HEK293 (cell line): ENCODE data around the gene HNRNPL.

Experiments
- CTCF ChIA-PET: fragments of 350-600 bp; formaldehyde crosslinking; extraction: SDS; loops from one replicate; lab custom pipeline; 2021; ENCODE audit warnings: antibody characterized with exemption; lab: Yijun Ruan, JAX
- POLR2A ChIA-PET: fragments of 300-600 bp; formaldehyde crosslinking; extraction: SDS; loops from one replicate; lab custom pipeline; 2020; ENCODE audit warnings: antibody characterized with exemption, inconsistent platforms; lab: Yijun Ruan, JAX
- H3K27ac ChIP-seq: fragments of 200-500 bp; sonication (Bioruptor generic); 2 replicates; pipeline ENCODE4 v1.5.1; 2014; ENCODE audit warnings: low read depth, low read length, control low read depth, inconsistent platforms; ENCODE audit errors: extremely low read depth
- H3K36me3 ChIP-seq, 2 experiments: fragments of 200-500 bp in 1 of 2; sonication (Bioruptor generic) in 1 of 2; 1 replicate in 1 of 2; 2 replicates in 1 of 2; pipeline ENCODE4 v1.5.1; 2014 to 2017; ENCODE audit warnings: inconsistent platforms in 2 of 2, low read length in 2 of 2; ENCODE audit not compliant: control insufficient read depth in 2 of 2, insufficient read depth in 1 of 2
- H3K4me1 ChIP-seq: fragments of 200-500 bp; sonication (Bioruptor generic); 2 replicates; pipeline ENCODE4 v1.5.1; 2014; ENCODE audit warnings: mild to moderate bottlenecking, low read length, inconsistent platforms; ENCODE audit not compliant: control insufficient read depth, insufficient read depth
- H3K4me3 ChIP-seq: 2 replicates; pipeline ENCODE4 v1.5.1; 2011; ENCODE audit warnings: low read depth, mild to moderate bottlenecking, control low read depth, low read length, moderate library complexity
- H3K9me3 ChIP-seq: fragments of 200-500 bp; sonication (Bioruptor generic); 2 replicates; pipeline ENCODE4 v1.5.1; 2014; ENCODE audit warnings: low read depth, low read length, inconsistent platforms; ENCODE audit not compliant: control insufficient read depth, insufficient read depth
- EGR2 ChIP-seq: fragments of 450-650 bp; formaldehyde crosslinking; IDR thresholded peaks from 2 replicates; pipeline ENCODE4 v1.5.1; 2016; ENCODE audit warnings: low read depth, missing biosample characterization, missing genetic modification characterization
- GLIS1 ChIP-seq: fragments of 450-650 bp; formaldehyde crosslinking; IDR thresholded peaks from 2 replicates; pipeline ENCODE4 v1.5.1; 2016; ENCODE audit warnings: missing biosample characterization, missing genetic modification characterization
- HOXA7 ChIP-seq: sonication (generic); formaldehyde crosslinking; IDR thresholded peaks from 2 replicates; pipeline ENCODE4 v1.8.1; 2022; ENCODE audit warnings: missing genetic modification reagents, borderline replicate concordance
- ZBTB8A ChIP-seq: fragments of 450-650 bp; formaldehyde crosslinking; IDR thresholded peaks from 2 replicates; pipeline ENCODE4 v1.5.1; 2016; ENCODE audit warnings: missing biosample characterization, missing genetic modification characterization
- ZFHX2 ChIP-seq: fragments of 450-650 bp; formaldehyde crosslinking; conservative IDR thresholded peaks from 2 replicates; pipeline ENCODE4 v1.5.1; 2016; ENCODE audit warnings: missing biosample characterization, missing genetic modification characterization
- ZFP41 ChIP-seq: fragments of 450-650 bp; formaldehyde crosslinking; IDR thresholded peaks from 2 replicates; pipeline ENCODE4 v1.5.1; 2016; ENCODE audit warnings: missing biosample characterization, missing genetic modification characterization, borderline replicate concordance
- ZFP69B ChIP-seq: fragments of 450-650 bp; formaldehyde crosslinking; IDR thresholded peaks from 2 replicates; pipeline ENCODE4 v1.5.1; 2016; ENCODE audit warnings: missing biosample characterization, missing genetic modification characterization
- ZIC2 ChIP-seq: fragments of 450-650 bp; formaldehyde crosslinking; IDR thresholded peaks from 2 replicates; pipeline ENCODE4 v1.5.1; 2016; ENCODE audit warnings: missing biosample characterization, missing genetic modification characterization
- ZNF169 ChIP-seq: fragments of 450-650 bp; formaldehyde crosslinking; IDR thresholded peaks from 2 replicates; pipeline ENCODE4 v1.5.1; 2016; ENCODE audit warnings: missing biosample characterization, missing genetic modification characterization
- ZNF221 ChIP-seq: fragments of 450-650 bp; formaldehyde crosslinking; IDR thresholded peaks from 2 replicates; pipeline ENCODE4 v1.5.1; 2017; ENCODE audit warnings: missing biosample characterization, missing genetic modification characterization, borderline replicate concordance
- ZNF335 ChIP-seq: fragments of 450-650 bp; formaldehyde crosslinking; conservative IDR thresholded peaks from 2 replicates; pipeline ENCODE4 v1.5.1; 2016; ENCODE audit warnings: missing biosample characterization, missing genetic modification characterization
- ZNF341 ChIP-seq: fragments of 450-650 bp; formaldehyde crosslinking; IDR thresholded peaks from 2 replicates; pipeline ENCODE4; 2016; ENCODE audit warnings: low read depth, missing biosample characterization, missing genetic modification characterization
- ZNF544 ChIP-seq: fragments of 450-650 bp; formaldehyde crosslinking; IDR thresholded peaks from 2 replicates; pipeline ENCODE4 v1.5.0; 2017; ENCODE audit warnings: missing biosample characterization, missing genetic modification characterization
- ZNF548 ChIP-seq: fragments of 450-650 bp; formaldehyde crosslinking; IDR thresholded peaks from 2 replicates; pipeline ENCODE4 v1.5.1; 2016; ENCODE audit warnings: missing biosample characterization, missing genetic modification characterization
- TF ChIP-seq, protein P1 (sequence below): fragments of 450-650 bp; formaldehyde crosslinking; IDR thresholded peaks from 2 replicates; pipeline ENCODE4 v1.5.1; 2016; ENCODE audit warnings: missing biosample characterization, missing genetic modification characterization
- TF ChIP-seq, protein P2 (sequence below): fragments of 450-650 bp; formaldehyde crosslinking; IDR thresholded peaks from 2 replicates; pipeline ENCODE4 v1.5.1; 2016; ENCODE audit warnings: missing biosample characterization, missing genetic modification characterization
- TF ChIP-seq, protein P3 (sequence below): fragments of 450-650 bp; IDR thresholded peaks from 2 replicates; pipeline ENCODE4 v1.5.1; 2018; ENCODE audit warnings: missing biosample characterization, mild to moderate bottlenecking, missing genetic modification characterization
- TF ChIP-seq, protein P4 (sequence below): fragments of 450-650 bp; formaldehyde crosslinking; IDR thresholded peaks from 2 replicates; pipeline ENCODE4 v1.5.1; 2016; ENCODE audit warnings: missing biosample characterization, missing genetic modification characterization, low read depth
- TF ChIP-seq, protein P5 (sequence below): fragments of 450-650 bp; formaldehyde crosslinking; IDR thresholded peaks from 2 replicates; pipeline ENCODE4 v1.5.1; 2016; ENCODE audit warnings: missing biosample characterization, missing genetic modification characterization
- TF ChIP-seq, protein P6 (sequence below): fragments of 450-650 bp; formaldehyde crosslinking; conservative IDR thresholded peaks from 2 replicates; pipeline ENCODE4 v1.5.1; 2016; ENCODE audit warnings: low read depth, missing biosample characterization, missing genetic modification characterization
- TF ChIP-seq, protein P7 (sequence below): fragments of 450-650 bp; formaldehyde crosslinking; conservative IDR thresholded peaks from 2 replicates; pipeline ENCODE4 v1.5.1; 2016; ENCODE audit warnings: low read depth, missing biosample characterization, missing genetic modification characterization

The HNRNPL gene

DNA sequence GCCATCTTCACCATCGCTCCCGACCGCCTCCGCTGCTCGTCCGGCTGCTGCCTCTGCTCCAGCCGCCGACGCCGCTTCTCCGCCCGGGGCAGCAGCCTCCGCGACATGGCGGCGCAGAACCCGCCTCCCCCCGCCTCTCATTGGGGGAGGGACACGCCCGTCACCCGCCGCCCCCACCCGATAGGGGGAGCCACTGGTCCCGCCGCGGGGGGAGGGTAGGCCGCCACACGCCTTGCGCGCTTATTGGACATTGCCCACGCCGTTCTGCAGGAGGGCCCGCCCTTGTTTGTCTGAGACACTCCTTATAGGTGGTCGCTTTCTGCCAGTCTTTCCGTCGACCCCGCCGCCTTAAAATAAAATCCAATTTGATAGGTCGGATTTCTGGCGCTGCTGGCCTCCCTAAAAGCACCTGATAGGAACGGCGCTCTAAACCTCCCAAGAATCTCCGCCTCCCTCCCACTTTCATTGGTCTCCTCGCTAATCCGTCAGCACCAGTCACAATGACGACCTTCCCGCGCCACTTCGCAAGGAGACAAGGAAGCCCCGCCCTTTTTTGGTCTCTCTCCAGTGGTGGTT lies at the start of gene HNRNPL:
HNRNPL (minus strand) TSS at position 127 of the 576 bp plus-strand sequence; CDS start at position 107, 20 bp downstream.
- ChIA-PET CTCF (interaction anchor here (0.5 to 1.4 kb wide), 6 partner anchors 17 to 447 kb away, joined by 3 to 13 read pairs (median 3); partner anchors contain the start of gene FAM98C), POLR2A (interaction anchor here (0.6 to 6.4 kb wide), 28 partner anchors 11 to 586 kb away, joined by 3 to 159 read pairs (median 6); partner anchors contain the start of genes ECH1, EIF3K, FBXO17 and MRPS12)
- peaks cover 39 to 42% of the 10 kb centered on the region in 2 experiments for H3K36me3 ChIP-seq
- H3K4me1 ChIP-seq: peaks cover 32% of the 10 kb centered on the region
- no peaks in the 10 kb centered on the region for H3K9me3 ChIP-seq
- peak within 1 kb of the TSS; percentile 57 for H3K4me3 ChIP-seq
- peak within 1 kb of the TSS; percentile 100 for H3K27ac ChIP-seq
- TF ChIP-seq HOXA7 (CRISPR knock-in tag) (no peak), ZNF548 (tag by site-specific recombination) (no peak), ZNF341 (peak; percentile 100), ZBTB8A (tag by site-specific recombination) (no peak), ZFHX2 (tag by site-specific recombination) (peak; percentile 96), ZNF544 (tag by site-specific recombination) (no peak), EGR2 (peak; percentile 95), ZFP41 (no peak), GLIS1 (tag by site-specific recombination) (peak; percentile 44; the same call in 1 of the 2 replicates), ZNF335 (tag by site-specific recombination) (peak; percentile 73), ZNF169 (tag by site-specific recombination) (0 out of 2 replicates have a peak, but pooled peaks have one; percentile 1), ZIC2 (tag by site-specific recombination) (peak; percentile 68; the same call in 1 of the 2 replicates), ZFP69B (tag by site-specific recombination) (peak; percentile 96), ZNF221 (tag by site-specific recombination) (no peak)
- TF ChIP-seq, protein P1, sequence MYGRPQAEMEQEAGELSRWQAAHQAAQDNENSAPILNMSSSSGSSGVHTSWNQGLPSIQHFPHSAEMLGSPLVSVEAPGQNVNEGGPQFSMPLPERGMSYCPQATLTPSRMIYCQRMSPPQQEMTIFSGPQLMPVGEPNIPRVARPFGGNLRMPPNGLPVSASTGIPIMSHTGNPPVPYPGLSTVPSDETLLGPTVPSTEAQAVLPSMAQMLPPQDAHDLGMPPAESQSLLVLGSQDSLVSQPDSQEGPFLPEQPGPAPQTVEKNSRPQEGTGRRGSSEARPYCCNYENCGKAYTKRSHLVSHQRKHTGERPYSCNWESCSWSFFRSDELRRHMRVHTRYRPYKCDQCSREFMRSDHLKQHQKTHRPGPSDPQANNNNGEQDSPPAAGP (tag by site-specific recombination): peak; percentile 90
- TF ChIP-seq, protein P2, sequence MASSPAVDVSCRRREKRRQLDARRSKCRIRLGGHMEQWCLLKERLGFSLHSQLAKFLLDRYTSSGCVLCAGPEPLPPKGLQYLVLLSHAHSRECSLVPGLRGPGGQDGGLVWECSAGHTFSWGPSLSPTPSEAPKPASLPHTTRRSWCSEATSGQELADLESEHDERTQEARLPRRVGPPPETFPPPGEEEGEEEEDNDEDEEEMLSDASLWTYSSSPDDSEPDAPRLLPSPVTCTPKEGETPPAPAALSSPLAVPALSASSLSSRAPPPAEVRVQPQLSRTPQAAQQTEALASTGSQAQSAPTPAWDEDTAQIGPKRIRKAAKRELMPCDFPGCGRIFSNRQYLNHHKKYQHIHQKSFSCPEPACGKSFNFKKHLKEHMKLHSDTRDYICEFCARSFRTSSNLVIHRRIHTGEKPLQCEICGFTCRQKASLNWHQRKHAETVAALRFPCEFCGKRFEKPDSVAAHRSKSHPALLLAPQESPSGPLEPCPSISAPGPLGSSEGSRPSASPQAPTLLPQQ: peak; percentile 97
- TF ChIP-seq, protein P3, sequence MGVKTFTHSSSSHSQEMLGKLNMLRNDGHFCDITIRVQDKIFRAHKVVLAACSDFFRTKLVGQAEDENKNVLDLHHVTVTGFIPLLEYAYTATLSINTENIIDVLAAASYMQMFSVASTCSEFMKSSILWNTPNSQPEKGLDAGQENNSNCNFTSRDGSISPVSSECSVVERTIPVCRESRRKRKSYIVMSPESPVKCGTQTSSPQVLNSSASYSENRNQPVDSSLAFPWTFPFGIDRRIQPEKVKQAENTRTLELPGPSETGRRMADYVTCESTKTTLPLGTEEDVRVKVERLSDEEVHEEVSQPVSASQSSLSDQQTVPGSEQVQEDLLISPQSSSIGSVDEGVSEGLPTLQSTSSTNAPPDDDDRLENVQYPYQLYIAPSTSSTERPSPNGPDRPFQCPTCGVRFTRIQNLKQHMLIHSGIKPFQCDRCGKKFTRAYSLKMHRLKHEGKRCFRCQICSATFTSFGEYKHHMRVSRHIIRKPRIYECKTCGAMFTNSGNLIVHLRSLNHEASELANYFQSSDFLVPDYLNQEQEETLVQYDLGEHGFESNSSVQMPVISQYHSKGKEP: 0 out of 2 replicates have a peak, but pooled peaks have one; percentile 4
- TF ChIP-seq, protein P4, sequence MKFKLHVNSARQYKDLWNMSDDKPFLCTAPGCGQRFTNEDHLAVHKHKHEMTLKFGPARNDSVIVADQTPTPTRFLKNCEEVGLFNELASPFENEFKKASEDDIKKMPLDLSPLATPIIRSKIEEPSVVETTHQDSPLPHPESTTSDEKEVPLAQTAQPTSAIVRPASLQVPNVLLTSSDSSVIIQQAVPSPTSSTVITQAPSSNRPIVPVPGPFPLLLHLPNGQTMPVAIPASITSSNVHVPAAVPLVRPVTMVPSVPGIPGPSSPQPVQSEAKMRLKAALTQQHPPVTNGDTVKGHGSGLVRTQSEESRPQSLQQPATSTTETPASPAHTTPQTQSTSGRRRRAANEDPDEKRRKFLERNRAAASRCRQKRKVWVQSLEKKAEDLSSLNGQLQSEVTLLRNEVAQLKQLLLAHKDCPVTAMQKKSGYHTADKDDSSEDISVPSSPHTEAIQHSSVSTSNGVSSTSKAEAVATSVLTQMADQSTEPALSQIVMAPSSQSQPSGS: no peak
- TF ChIP-seq, protein P5, sequence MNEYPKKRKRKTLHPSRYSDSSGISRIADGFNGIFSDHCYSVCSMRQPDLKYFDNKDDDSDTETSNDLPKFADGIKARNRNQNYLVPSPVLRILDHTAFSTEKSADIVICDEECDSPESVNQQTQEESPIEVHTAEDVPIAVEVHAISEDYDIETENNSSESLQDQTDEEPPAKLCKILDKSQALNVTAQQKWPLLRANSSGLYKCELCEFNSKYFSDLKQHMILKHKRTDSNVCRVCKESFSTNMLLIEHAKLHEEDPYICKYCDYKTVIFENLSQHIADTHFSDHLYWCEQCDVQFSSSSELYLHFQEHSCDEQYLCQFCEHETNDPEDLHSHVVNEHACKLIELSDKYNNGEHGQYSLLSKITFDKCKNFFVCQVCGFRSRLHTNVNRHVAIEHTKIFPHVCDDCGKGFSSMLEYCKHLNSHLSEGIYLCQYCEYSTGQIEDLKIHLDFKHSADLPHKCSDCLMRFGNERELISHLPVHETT (tag by site-specific recombination): no peak
- TF ChIP-seq, protein P6, sequence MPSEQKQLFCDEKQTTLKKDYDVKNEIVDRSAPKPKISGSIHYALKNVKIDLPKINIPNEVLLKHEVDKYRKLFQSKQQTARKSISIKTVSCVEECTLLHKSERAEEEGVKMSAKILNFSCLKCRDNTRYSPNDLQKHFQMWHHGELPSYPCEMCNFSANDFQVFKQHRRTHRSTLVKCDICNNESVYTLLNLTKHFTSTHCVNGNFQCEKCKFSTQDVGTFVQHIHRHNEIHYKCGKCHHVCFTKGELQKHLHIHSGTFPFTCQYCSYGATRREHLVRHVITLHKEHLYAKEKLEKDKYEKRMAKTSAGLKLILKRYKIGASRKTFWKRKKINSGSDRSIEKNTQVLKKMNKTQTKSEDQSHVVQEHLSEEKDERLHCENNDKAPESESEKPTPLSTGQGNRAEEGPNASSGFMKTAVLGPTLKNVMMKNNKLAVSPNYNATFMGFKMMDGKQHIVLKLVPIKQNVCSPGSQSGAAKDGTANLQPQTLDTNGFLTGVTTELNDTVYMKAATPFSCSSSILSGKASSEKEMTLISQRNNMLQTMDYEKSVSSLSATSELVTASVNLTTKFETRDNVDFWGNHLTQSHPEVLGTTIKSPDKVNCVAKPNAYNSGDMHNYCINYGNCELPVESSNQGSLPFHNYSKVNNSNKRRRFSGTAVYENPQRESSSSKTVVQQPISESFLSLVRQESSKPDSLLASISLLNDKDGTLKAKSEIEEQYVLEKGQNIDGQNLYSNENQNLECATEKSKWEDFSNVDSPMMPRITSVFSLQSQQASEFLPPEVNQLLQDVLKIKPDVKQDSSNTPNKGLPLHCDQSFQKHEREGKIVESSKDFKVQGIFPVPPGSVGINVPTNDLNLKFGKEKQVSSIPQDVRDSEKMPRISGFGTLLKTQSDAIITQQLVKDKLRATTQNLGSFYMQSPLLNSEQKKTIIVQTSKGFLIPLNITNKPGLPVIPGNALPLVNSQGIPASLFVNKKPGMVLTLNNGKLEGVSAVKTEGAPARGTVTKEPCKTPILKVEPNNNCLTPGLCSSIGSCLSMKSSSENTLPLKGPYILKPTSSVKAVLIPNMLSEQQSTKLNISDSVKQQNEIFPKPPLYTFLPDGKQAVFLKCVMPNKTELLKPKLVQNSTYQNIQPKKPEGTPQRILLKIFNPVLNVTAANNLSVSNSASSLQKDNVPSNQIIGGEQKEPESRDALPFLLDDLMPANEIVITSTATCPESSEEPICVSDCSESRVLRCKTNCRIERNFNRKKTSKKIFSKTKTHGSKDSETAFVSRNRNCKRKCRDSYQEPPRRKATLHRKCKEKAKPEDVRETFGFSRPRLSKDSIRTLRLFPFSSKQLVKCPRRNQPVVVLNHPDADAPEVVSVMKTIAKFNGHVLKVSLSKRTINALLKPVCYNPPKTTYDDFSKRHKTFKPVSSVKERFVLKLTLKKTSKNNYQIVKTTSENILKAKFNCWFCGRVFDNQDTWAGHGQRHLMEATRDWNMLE: peak; percentile 36; the same call in 1 of the 2 replicates
- TF ChIP-seq, protein P7, sequence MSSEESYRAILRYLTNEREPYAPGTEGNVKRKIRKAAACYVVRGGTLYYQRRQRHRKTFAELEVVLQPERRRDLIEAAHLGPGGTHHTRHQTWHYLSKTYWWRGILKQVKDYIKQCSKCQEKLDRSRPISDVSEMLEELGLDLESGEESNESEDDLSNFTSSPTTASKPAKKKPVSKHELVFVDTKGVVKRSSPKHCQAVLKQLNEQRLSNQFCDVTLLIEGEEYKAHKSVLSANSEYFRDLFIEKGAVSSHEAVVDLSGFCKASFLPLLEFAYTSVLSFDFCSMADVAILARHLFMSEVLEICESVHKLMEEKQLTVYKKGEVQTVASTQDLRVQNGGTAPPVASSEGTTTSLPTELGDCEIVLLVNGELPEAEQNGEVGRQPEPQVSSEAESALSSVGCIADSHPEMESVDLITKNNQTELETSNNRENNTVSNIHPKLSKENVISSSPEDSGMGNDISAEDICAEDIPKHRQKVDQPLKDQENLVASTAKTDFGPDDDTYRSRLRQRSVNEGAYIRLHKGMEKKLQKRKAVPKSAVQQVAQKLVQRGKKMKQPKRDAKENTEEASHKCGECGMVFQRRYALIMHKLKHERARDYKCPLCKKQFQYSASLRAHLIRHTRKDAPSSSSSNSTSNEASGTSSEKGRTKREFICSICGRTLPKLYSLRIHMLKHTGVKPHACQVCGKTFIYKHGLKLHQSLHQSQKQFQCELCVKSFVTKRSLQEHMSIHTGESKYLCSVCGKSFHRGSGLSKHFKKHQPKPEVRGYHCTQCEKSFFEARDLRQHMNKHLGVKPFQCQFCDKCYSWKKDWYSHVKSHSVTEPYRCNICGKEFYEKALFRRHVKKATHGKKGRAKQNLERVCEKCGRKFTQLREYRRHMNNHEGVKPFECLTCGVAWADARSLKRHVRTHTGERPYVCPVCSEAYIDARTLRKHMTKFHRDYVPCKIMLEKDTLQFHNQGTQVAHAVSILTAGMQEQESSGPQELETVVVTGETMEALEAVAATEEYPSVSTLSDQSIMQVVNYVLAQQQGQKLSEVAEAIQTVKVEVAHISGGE (tag by site-specific recombination): no peak
